Renal cortex interstitium (tissue), 11 donors: ENCODE measurements around the gene LEFTY2. TPM values are rescaled to one million over a fixed set of nuclear protein-coding genes. Genes with fewer than 3 reads are reported as not detected.
"Not testable (repeated sequence)": the region's sequence is repeated elsewhere in the genome, so short reads cannot be mapped to it uniquely, and the experiment has no call there.

Source experiments
- DNase-seq, 11 donors: peaks; one replicate each; pipeline ENCODE4 v3.0.0-alpha.2; 2013; ENCODE audit warnings: low read depth in 9 of 11, low spot score in 4 of 11; ENCODE audit errors: extremely low read depth in 1 of 11
- polyA plus RNA-seq, 3 donors: library from polyadenylated mRNA; unstranded; fragments of 120-200 nt; gene quantifications; one replicate each; pipeline ENCODE4 v1.2.1, GENCODE V29; 2013; ENCODE audit not compliant: insufficient read length in 3 of 3

LEFTY2 gene
- polyA plus RNA-seq, 3 donors, result 0.82 to 1.5 (median 0.89) TPM

DNA sequence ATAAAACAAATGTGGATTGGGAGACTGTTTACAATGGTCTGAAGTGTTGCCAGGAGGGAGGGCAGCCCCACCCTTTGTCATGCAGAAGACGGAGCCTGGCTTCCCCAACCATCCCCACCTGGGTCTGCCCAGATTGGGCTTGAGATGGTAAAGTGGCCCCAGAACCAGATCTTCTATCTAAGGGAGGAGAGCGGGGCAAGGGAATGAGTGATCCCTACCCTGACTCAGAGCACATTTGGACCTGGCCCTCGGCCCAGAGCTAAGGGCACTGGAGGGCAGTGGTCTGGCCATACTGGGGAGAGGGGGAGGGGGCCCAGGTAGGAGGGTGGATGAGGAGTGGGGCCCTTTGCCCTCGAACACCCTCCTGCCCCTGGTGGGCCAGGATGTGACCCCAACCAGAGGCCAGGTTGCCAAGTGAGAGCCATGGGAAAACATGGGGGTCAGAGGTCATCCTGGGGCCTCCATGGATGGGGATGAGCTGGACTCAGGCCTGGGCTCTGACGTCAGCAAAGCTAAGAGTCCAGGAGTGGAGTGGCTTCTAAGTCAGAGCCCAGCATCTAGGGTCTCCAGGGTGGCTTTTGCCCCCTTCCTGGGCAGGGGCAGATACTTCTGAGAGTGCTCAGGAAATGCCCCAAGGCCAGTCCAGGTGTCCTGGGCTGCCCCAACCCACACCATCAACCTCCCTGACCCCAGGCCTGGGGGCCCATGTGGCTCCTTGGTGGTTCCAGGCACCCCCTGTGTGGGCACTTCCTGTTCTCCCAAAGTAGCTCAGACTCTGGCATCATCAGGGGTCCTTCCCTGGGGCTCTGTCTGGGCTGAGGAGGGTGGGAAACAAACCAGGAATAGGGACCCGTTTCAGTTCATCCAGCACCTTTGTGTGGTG lies 50.4 kb downstream of the LEFTY2 start:
- DNase-seq, result no peak

DNA sequence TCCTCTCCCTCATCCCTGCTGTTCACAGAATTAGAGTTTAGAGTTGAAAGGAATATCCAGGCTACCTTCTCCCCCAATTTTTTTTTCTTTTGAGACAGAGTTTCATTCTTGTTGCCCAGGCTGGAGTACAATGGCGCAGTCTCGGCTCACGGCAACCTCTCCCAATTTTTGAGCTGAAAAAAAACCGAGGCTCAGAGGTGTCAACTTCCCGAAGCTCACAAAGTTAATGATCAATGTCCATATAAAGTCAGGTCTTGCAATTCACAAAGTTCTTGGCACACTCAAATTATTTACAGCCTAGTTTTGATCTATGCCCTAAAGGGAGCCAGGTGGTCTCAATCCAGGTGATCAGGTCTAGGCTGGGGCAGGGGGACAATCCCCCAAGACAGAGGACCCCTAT lies 51.3 kb downstream of the LEFTY2 start:
- DNase-seq, result no peak

DNA sequence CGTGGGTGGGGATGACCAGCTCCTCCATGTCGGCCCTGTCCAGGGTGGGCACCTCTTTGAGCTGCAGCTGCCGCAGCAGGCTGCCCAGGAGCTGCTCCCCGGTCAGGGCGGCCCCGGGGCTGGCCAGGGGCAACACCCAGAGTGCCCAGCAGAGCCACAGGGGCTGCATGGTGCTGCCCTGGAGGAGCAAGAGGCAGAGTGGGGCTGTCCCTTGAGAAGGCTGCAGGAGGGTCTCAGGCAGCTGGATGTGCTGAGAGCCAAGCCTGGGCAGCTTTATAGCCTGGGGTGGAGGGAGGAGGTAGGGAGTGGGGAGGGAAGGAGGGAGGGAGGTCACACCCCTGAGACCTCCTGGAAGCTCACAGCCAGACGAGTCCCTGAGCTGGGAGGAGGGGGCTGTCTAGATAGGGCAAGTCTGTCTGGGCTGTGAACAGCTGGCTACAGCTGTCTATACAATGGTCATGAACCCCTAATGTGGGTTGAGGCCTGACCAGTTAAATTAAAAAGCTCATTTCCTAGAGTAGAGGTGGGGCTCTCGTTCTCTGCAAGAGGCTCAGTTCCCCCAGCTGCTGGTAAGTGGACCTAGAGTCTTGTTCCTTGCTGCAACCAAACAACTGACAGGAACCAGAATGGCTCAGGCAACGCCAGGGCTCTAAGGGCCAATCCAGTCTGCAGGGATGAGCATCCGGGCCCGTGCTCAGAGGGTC lies 52.0 kb downstream of the LEFTY2 start, which contains the start of gene LEFTY1:
LEFTY1 (minus strand) TSS at position 249 of the 704 bp plus-strand sequence; CDS start at position 169, 80 bp downstream.
- peak in 10 of 11 donors; percentile 73 to 90 (median 84) for DNase-seq

DNA sequence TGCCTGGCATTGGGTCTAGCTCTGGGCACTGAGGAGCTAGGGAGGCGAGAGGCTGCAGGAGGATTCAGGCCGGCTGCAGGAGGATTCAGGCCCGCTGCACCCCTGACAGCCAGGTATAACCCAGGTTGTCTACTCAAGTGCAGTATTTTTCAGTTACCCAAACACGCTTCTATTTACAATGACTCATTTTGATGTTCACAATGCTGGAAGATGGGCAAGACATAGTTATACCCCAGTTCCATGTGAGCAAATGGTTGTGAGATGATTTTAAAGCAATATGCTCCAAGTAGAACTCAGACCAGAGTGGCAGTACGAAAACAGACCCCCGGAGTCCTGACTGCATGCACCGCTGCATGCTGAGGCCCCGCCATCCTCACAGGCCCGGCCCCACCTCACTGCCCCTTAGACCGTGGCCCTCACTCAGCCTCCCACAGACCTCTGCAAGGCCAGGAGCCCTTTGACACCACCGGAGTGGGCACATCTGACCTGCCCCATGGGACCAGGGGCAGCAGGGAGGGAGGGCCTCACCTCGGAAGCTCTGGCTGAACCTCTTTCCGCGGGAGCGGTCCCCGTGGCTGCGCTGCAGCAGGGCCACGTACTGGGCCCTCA lies 52.6 kb downstream of the LEFTY2 start:
- no peak for DNase-seq

DNA sequence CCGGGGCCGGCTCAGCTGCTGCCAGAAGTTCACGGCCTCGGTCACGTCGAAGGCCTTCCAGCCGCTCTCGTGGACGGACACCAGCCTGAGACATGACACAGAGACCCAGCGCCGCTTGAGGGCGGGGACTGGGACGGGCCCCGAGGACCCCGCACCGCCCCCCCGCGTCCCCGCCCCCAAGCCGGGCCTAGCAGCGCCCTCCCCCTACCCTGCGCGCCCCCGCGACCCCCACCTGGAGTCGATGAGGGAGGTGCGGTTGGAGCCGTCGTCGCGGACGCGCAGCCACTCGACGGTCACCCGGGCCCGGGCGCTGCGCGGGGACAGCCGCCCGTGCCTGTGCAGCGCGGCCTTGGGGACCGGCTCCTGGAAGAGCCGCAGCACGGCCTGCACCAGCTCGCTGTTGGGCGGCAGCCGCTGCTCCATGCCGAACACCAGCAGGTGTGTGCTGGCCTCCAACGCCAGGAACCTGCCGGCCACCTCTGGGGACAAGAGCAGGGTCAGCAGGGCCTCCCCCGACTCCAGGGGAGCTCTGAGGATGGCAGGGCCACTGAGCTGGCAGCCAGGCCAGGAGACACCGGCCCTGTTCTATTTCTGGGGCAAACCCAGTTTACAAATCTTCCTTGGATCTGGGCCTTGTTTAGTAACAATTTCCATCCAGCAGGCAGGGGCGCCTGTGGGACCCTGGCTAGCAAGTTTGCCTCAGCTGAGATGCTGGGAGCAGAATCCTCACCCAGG lies 53.3 kb downstream of the LEFTY2 start:
- DNase-seq, result not testable (repeated sequence)

DNA sequence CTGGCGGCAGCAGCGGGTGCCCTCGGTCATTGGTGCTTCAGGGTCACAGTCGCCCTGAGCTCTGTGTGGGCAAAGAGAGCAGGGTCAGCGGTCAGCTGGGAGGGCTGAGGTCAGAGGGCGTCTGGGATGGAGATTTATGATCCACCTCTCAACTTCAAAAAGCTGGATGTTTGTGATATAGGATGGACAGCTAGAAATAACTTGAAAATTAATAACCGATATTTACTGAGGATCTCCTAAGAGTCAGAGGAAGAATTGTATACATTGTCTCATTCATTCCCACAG lies 54.0 kb downstream of the LEFTY2 start:
- no peak for DNase-seq

Other genes with a start within 250 kb of the LEFTY2 start
- gene SRP9, start 163.4 kb downstream of the LEFTY2 start, polyA plus RNA-seq, result 100 to 1,000 TPM; 397 to 497 (median 435) TPM
- gene EPHX1, start 131.1 kb downstream of the LEFTY2 start, polyA plus RNA-seq, result 10 to 100 TPM; 52.0 to 60.3 (median 58.9) TPM
- 10 to 100 TPM; 47.2 to 94.4 (median 48.6) TPM for gene TMEM63A, start 58.8 kb downstream of the LEFTY2 start, polyA plus RNA-seq
- gene LEFTY1, start 52.1 kb downstream of the LEFTY2 start, polyA plus RNA-seq, result 1 to 10 TPM; 4.2 to 5.5 (median 4.8) TPM
- gene PYCR2, start 17.0 kb downstream of the LEFTY2 start, polyA plus RNA-seq, result 10 to 100 TPM; 50.0 to 59.1 (median 57.3) TPM
- gene SDE2, start 58.1 kb upstream of the LEFTY2 start, polyA plus RNA-seq, result 10 to 100 TPM; 19.9 to 23.8 (median 21.7) TPM
- 1,000 to 10,000 TPM; 1,156 to 1,461 (median 1,232) TPM for gene H3-3A, start 121.5 kb upstream of the LEFTY2 start, polyA plus RNA-seq
- gene ACBD3, start 245.5 kb upstream of the LEFTY2 start, polyA plus RNA-seq, result 10 to 100 TPM; 52.2 to 64.7 (median 54.5) TPM